OCI-LY7 (cell line): Measurements from ENCODE around the gene ISM1. TPM values are rescaled to one million over a fixed set of nuclear protein-coding genes. Genes with fewer than 3 reads are reported as not detected.

Experiments
- BruUV-seq: library from RNA; stranded (reverse); fragments of 400-500 nt; replicated peaks from 2 replicates; lab custom pipeline; 2021; lab: Mats Ljungman, UMichigan
- CTCF ChIA-PET: fragments of 300-600 bp; sonication (Branson Sonifier 250); formaldehyde crosslinking; loops from one replicate; lab custom pipeline; 2022; ENCODE audit warnings: antibody characterized with exemption; ENCODE audit not compliant: unreplicated experiment; lab: Charles Lee
- POLR2A ChIA-PET: fragments of 300-600 bp; sonication (Branson Sonifier 250); formaldehyde crosslinking; loops from one replicate; lab custom pipeline; 2022; ENCODE audit warnings: antibody characterized with exemption; lab: Charles Lee
- DNase-seq: peaks from one replicate; pipeline ENCODE4 v3.0.0-alpha.2; 2015; ENCODE audit warnings: low spot score
- H2AFZ ChIP-seq: fragments of 200-600 bp; sonication (generic), shearing (Covaris generic); 2 replicates; pipeline ENCODE4 v1.6.1; 2014; ENCODE audit warnings: mild to moderate bottlenecking, antibody characterized with exemption, low read length, moderate library complexity
- H3K27ac ChIP-seq: fragments of 200-600 bp; sonication (generic); 2 replicates; pipeline ENCODE4 v1.5.1; 2014; ENCODE audit warnings: mixed run types, low read depth, mild to moderate bottlenecking, moderate library complexity, low read length, inconsistent platforms; ENCODE audit not compliant: poor library complexity, severe bottlenecking
- H3K36me3 ChIP-seq: fragments of 200-600 bp; sonication (generic); 2 replicates; pipeline ENCODE4 v1.6.1; 2014; ENCODE audit warnings: mild to moderate bottlenecking, antibody characterized with exemption, low read length, moderate library complexity, mixed read lengths; ENCODE audit not compliant: insufficient read depth
- H3K4me1 ChIP-seq: fragments of 200-600 bp; sonication (generic); 2 replicates; pipeline ENCODE4 v1.5.1; 2014; ENCODE audit warnings: mild to moderate bottlenecking, low read length; ENCODE audit not compliant: insufficient read depth, poor library complexity, severe bottlenecking
- H3K4me2 ChIP-seq: fragments of 200-600 bp; sonication (generic); 2 replicates; pipeline ENCODE4 v1.6.1; 2014; ENCODE audit warnings: mild to moderate bottlenecking, low read length
- H3K4me3 ChIP-seq: fragments of 200-600 bp; sonication (generic); 2 replicates; pipeline ENCODE4 v1.5.1; 2014; ENCODE audit warnings: mild to moderate bottlenecking, low read depth, low read length; ENCODE audit not compliant: poor library complexity, severe bottlenecking
- H3K79me2 ChIP-seq: fragments of 200-600 bp; sonication (generic); 2 replicates; pipeline ENCODE4 v1.6.1; 2016; ENCODE audit warnings: low read depth, mild to moderate bottlenecking, low read length, moderate library complexity, mixed read lengths; ENCODE audit not compliant: insufficient read depth
- H3K9me2 ChIP-seq: fragments of 200-600 bp; sonication (generic); 2 replicates; pipeline ENCODE4 v1.6.1; 2016; ENCODE audit warnings: mild to moderate bottlenecking, low read length, mixed read lengths; ENCODE audit not compliant: insufficient read depth
- H3K9me3 ChIP-seq: fragments of 200-600 bp; sonication (generic); 2 replicates; pipeline ENCODE4 v1.6.1; 2014; ENCODE audit warnings: mild to moderate bottlenecking, mixed run types, low read length, mixed read lengths
- H4K20me1 ChIP-seq: fragments of 200-600 bp; sonication (generic); 2 replicates; pipeline ENCODE4 v1.6.1; 2014; ENCODE audit warnings: mild to moderate bottlenecking, antibody characterized with exemption, low read length, moderate library complexity, mixed read lengths; ENCODE audit not compliant: insufficient read depth
- CTCF ChIP-seq: fragments of 200-600 bp; sonication (generic); conservative IDR thresholded peaks from 2 replicates; pipeline ENCODE4 v1.5.1; 2014; ENCODE audit warnings: mild to moderate bottlenecking, antibody characterized with exemption, low read length, moderate library complexity, mixed read lengths
- EZH2phosphoT487 ChIP-seq: fragments of 200-600 bp; sonication (generic); IDR thresholded peaks from 2 replicates; pipeline ENCODE4 v1.6.1; 2018; ENCODE audit warnings: low read depth, borderline replicate concordance, mild to moderate bottlenecking, mixed run types, antibody characterized with exemption, low read length, moderate library complexity, mixed read lengths
- intact Hi-C: fragments of 100-400 bp; cut with micrococcal nuclease; formaldehyde crosslinking; loops from one replicate; pipeline ENCODE4 v1.10.0; 2022; ENCODE audit not compliant: unreplicated experiment
- total RNA-seq, 2 experiments: library from RNA; depleted of rRNA in 1 of 2; stranded (reverse); fragments of >200 nt in 1 of 2; shearing (Covaris generic) in 1 of 2; gene quantifications; 2 replicates each; pipeline ENCODE4 v1.2.3, GENCODE V29; 2014 to 2022

ISM1 gene
- total RNA-seq, 2 experiments from 2014 or later = not detected

DNA sequence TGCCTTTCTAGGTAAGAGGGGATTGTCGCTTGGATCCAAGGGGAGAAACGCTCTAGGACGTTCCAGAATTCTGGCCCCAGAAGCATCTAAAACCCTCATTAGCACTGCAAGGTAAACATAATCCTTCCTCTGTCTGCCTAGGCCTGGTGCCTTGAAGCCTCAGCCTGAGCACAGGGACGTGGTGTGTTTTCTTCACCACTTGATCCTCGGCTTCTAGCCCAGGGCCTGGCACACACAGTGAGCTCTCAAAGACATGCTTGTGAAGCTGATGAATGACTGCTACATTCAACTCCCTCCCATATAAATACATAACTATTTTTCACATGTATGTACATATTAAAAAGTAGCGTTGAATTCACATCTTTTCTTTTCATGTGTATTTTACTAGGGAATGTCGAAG is 100.3 kb downstream of the ISM1 start:
- no peaks in the 10 kb centered on the region for H3K9me2 ChIP-seq
- no peaks in the 10 kb centered on the region for H3K79me2 ChIP-seq
- no peak overlapping the region for H3K4me2 ChIP-seq
- H3K4me1 ChIP-seq = no peaks in the 10 kb centered on the region
- no peaks in the 10 kb centered on the region for H4K20me1 ChIP-seq
- DNase-seq = no peak
- BruUV-seq = no TSS peak
- no peak overlapping the region for H3K27ac ChIP-seq
- no peak overlapping the region for H2AFZ ChIP-seq
- no peaks in the 10 kb centered on the region for H3K36me3 ChIP-seq
- H3K9me3 ChIP-seq = no peaks in the 10 kb centered on the region
- no peak overlapping the region for H3K4me3 ChIP-seq
- ChIA-PET POLR2A (no interaction called here), CTCF (no interaction called here)
- TF ChIP-seq CTCF (no peak), EZH2phosphoT487 (no peak)
- intact Hi-C loops = no loop called here

DNA sequence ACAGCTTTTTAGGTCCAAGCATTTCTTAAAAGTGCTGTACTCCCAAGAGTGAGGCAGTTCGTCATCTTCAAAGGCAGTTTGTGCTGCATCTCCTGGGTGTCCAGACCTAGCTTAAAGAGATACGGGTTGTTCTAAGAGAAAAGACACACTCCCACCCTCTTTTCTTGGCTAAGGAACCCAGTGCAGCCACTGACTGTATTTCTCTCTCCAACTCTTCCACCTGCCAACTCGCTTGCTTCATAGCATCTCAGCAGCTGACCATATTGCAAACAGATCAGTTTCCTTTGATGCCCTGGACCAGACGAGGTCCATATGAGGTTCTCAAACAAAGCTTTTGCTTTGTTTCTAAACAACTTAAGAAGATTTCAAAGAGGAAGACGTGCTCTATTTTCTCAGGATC is 101.1 kb downstream of the ISM1 start:
- Histone ChIP-seq H3K9me3 (no peaks in the 10 kb centered on the region), H3K9me2 (no peaks in the 10 kb centered on the region), H3K4me3 (no peak overlapping the region), H3K79me2 (no peaks in the 10 kb centered on the region), H3K36me3 (no peaks in the 10 kb centered on the region), H2AFZ (no peak overlapping the region), H4K20me1 (no peaks in the 10 kb centered on the region), H3K27ac (no peak overlapping the region), H3K4me1 (no peaks in the 10 kb centered on the region), H3K4me2 (no peak overlapping the region)
- BruUV-seq = no TSS peak
- POLR2A ChIA-PET = interaction anchor here (0.7 kb wide), 1 partner anchor 54 kb away, joined by 3 read pairs; no protein-coding TSS in a partner anchor
- DNase-seq = no peak
- CTCF ChIA-PET = no interaction called here
- TF ChIP-seq EZH2phosphoT487 (no peak), CTCF (no peak)
- intact Hi-C loops = no loop called here

GRCh38 chr20:13322621-13323020 is 101.5 kb downstream of the ISM1 start:
- H3K9me2 ChIP-seq = no peaks in the 10 kb centered on the region
- TF ChIP-seq CTCF (no peak), EZH2phosphoT487 (no peak)
- no peak overlapping the region for H3K4me3 ChIP-seq
- no peaks in the 10 kb centered on the region for H3K36me3 ChIP-seq
- BruUV-seq = no TSS peak
- POLR2A ChIA-PET = interaction anchor here (0.5 to 0.7 kb wide), 2 partner anchors 54 to 523 kb away, joined by 3 to 5 read pairs; no protein-coding TSS in a partner anchor
- no peak for DNase-seq
- no peaks in the 10 kb centered on the region for H4K20me1 ChIP-seq
- no peaks in the 10 kb centered on the region for H3K9me3 ChIP-seq
- H2AFZ ChIP-seq = no peak overlapping the region
- no peaks in the 10 kb centered on the region for H3K79me2 ChIP-seq
- CTCF ChIA-PET = no interaction called here
- no peaks in the 10 kb centered on the region for H3K4me1 ChIP-seq
- intact Hi-C loops = no loop called here
- no peak overlapping the region for H3K27ac ChIP-seq
- no peak overlapping the region for H3K4me2 ChIP-seq
